HPDE6-E6E7 (cell line): ENCODE data around the gene PNKD.
"Not testable (repeated sequence)": the region's sequence is repeated elsewhere in the genome, so short reads cannot be mapped to it uniquely, and the experiment has no call there.

Experiments
- DNase-seq: peaks from one replicate; pipeline ENCODE4 v3.0.0; 2011; ENCODE audit warnings: missing footprints; ENCODE audit errors: extremely low spot score

PNKD gene

DNA sequence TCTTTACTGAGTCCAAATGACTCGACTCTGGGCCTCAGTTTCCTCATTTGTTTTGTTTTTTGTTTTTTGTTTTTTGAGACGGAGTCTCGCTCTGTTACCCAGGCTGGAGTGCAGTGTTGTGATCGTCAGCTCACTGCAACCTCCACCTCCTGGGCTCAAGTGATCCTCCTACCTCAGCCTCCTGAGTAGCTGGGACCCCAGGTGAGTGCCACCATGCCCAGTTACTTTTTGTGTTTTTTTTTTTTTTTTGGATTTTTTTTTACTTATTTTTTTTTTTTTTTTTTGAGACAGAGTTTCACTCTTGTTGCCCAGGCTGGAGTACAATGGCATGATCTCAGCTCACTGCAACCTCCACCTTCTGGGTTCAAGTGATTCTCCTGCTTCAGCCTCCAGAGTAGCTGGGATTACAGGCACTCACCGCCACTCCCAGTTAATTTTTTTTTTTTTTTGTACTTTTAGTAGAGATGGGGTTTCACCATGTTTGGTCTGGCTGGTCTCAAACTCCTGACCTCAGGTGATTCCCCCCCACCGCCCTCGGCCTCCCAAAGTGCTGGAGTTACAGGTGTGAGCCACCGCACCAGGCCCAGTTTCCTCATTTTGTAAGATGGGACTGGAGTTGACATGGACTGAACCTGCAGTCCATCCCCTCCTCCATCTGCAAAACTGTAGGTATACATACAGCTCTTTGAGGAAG lies 3.0 kb downstream of the PNKD start:
- DNase-seq, result not testable (repeated sequence)

DNA sequence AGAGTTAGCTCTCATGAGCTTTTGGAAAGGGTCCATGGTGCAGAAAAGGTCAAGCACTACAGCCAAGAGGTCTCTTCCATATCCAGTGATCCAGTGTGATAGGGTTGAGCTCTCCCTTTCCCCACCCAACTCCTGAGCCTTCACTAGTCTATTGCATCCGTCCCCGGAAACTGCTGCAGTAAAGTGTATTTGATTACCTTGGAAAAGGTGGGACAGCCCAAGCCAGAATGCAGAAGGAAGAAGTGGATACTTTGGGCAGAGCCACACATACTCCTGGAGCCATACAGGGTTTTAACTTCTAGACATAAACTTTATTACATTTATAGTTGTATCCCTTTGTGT lies 3.6 kb downstream of the PNKD start:
- DNase-seq, result no peak

GRCh38 chr2:218274586-218274985 lies 4.3 kb downstream of the PNKD start:
- no peak for DNase-seq

GRCh38 chr2:218275371-218276072 lies 5.2 kb downstream of the PNKD start:
- DNase-seq, result no peak

- no peak for DNase-seq
These were observed 6.9 kb downstream of the PNKD start for GRCh38 chr2:218276986-218277755.

GRCh38 chr2:218277921-218278320 lies 7.6 kb downstream of the PNKD start:
- DNase-seq, result no peak

DNA sequence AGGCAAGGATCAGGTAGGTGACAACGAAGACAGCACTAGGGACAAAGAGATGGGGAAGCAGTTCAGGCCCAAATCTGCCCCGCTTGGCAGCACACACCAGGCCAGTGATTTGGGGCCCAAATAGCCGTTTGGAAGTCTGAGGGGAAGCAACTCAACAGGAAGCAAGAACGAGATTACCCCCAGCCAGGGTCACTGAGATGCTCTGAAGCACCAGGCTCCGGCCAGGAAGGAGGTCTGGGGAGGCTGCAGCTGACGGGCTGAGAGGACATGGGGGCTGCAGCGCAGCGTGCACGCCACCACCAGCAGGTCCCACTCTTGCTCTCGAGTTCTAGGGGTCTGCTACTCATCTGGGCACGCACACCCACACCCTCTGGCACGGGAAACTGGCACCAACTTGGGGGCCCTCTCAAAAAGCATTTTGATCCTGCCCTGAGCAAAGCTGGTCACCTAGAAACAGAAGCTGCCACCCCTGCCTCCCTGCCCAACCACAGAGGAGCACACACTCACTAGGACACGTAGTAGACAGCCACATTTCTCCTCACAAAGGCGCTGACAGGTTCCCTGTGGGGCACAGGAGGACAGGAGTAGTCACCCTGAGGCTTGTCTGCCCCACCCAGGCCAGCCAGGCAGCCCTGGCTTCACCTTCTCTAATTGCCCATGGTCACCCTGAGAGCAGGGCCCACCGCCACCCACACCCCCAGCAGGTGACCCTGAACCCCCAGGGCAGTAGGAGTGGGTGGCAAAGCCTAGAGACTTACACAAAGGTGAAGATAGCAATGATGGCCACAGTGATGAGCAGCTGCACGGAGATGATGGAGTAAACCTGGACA lies 8.4 kb downstream of the PNKD start:
- DNase-seq, result no peak

- DNase-seq, result no peak
These were observed 10.0 kb downstream of the PNKD start for GRCh38 chr2:218280260-218280870.

DNA sequence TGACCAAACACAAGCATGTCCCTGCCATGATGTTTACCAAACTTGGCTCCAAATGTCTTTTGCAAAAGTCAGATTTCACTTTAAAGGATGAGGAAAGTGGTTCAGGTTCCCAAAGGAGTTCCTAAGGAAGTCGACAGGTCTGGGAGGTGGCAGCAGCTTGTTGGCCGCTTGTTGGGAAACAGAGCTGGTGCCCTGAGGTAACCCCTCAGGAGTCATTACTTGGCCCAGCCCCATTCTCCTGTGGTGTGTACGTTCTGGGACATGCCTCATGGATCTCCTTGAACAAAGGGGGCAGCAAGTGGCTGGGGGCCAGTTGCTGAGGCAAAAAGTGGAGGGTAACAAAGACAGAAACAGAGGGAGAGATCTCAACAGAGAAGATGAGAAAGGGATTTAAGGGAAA lies 11.1 kb downstream of the PNKD start:
- no peak for DNase-seq

DNA sequence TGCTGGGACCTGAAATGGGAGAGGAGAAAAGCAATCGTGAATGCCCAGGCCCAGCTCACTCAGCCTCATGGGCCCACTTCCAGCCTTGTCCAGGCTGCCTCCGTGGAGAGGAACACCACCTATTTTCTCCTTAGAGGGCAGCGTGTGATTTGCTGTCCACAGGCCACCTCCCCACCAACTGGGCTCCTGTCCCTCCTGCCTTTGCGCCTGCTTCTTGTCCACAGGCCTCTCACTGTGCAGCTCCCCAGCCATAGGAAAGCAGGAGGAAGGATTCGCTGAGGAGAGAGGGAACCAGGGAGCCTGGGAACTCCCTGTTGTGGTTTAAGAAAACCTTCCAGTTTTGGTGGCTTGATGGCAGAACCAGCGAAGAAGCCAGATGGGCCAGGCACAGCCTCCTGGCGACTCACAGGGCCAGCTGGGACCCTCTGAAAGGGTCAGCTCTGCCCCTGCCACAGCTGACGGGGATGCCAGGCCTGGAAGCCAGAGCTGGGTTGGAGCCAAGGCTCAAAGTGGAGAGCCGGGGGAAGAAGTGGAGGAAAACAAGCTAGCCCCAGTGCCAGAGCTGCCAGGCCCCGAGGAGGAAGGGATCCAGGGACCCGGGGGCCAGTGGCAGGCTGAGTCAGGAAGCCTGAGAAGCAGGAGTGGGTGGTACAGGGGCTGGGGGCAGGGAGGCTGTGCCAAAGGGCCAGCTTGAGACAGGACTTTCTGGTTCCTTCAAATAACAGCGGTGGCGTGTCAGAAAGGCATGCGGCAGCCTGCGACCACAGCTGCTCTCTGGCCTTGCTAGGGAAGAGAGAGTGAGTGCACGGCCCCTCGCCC lies 12.1 kb downstream of the PNKD start:
- peak; percentile 88 for DNase-seq

DNA sequence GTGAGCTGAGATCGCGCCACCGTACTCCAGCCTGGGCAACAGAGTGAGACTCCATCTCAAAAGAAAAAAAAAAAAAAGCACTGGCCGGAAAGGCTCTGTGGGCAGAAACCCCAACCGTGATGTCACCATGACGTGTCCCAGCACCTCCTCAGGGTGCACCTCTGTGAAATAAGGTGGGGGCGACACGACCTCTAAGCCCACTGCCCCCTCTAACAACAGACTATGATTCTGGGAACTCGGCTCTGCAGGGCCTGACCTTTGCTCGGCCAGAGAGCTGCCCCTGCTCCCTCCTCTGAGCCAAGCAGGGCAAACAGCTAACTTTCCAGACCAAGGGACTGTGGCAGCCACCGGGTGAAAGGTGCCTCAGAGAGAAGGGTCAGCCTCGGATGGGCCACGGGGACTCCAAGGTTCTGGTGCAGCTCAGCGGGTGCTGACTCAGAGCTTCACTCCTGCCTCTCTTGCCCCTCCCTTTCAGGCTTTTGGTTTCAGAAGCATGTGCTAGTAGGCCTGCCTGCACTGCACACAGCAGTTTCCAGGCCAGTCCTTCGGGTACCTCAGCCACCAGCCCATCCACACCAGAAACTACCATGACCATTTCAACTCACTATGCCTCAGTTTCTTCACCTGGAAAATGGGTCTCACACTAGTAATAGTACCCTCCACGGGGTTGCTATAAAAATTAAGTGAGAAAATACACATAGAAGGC lies 13.9 kb downstream of the PNKD start:
- DNase-seq, result peak; percentile 76

DNA sequence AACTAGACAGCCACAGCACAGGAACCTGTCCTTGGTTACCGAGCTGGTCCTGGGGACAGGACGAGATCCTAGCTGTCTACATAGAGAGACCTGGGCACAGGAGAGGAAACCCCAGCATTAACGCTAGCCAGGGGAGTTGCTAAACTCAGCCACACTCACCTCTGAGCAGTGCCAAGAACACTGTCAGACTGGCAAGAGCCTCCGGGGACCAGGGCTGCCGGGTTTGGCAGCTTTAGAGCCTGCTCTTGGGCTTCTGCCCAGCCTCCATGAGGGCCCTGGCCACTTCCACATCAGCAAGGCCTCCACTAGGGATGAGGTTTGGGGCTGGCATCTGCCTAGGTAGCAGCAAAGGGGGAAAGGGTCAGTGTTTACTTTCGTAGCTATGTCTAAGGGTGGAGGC lies 15.3 kb downstream of the PNKD start:
- no peak for DNase-seq

DNA sequence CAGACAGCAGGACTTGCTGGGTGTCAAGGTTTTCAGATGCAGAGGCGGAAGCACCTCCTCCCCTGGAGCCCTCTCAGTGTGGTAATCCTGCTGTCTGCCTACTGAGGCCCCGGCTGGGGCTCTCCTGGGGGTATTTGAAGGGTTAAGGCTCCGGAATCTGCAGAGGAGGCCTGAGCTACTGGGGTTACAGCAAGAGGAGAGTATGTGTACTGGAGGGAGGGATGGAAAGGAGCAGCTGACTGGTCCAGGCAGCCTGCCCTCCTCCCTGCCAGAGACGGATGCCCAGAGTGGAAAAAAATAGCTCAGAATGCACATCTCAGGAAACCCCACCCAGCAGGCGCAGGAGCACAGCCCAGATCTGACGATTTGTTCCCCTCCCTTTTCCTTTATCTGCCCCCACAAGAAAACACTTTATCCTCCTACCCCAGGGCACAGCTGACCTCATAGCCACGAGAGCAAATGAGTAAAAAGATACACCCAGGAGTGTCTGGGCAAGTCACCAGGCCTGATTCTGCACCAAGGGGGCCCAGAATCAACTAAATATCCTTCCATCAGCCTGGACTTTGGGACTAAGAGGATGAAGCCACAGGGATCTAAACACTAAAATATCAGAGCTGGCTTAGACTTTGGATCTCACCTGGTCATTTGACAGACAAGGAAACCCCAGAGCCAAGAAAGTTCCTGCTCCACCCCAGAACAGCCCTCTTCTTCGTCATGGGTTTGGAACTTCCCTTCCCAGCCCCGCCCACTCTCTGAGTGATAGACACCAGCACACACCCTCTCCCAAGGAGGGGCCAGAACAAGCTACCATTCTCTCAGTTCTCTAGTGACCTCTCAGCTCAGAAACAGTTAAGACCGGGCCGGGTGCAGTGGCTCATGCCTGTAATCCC lies 16.5 kb downstream of the PNKD start:
- peak; percentile 84 for DNase-seq

DNA sequence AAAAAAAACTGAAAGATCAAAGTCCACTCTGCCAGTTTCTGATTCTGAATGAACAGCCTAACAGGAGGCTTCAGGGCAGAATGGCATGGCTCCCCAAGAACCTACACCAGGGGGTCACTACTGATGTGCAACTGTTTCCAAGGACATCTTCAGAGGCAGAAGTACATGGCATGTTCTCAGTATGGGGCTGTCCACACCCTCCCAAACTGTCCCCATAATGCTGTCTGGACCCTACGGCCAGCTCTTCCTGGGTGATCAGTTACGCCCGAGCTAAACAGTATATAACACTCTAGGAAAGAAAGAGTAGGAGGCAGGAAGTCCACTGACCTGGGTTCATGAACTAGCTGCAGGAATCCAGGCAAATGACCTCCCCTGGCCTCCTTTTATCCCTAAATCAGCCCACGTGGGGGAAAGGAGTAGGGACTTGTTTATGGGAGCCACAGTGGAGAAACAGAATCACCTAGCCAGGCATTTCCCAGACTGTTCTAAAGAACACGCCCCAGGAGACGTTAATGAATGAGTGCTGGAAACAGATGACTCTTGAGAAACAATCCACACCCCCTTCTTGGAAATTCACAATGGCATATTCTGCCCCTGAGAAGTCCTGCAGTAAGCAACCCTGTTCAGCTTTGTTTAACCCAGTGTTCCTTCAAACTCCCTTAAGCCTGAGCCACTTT lies 19.5 kb downstream of the PNKD start:
- DNase-seq, result peak; percentile 33

GRCh38 chr2:218290316-218291261 lies 20.3 kb downstream of the PNKD start:
- no peak for DNase-seq

GRCh38 chr2:218291318-218292047 lies 21.2 kb downstream of the PNKD start:
- no peak for DNase-seq
